ENCODE data around the gene NRGN. TPM values are rescaled to one million over a fixed set of nuclear protein-coding genes. Genes with fewer than 3 reads are reported as not detected.

Gene NRGN
- total and polyA plus RNA-seq, 2 of the 8 experiments (the other 6 are each of a cell fraction or from before 2014, with no cell fraction given) = 0.60 to 1.0 TPM

DNA sequence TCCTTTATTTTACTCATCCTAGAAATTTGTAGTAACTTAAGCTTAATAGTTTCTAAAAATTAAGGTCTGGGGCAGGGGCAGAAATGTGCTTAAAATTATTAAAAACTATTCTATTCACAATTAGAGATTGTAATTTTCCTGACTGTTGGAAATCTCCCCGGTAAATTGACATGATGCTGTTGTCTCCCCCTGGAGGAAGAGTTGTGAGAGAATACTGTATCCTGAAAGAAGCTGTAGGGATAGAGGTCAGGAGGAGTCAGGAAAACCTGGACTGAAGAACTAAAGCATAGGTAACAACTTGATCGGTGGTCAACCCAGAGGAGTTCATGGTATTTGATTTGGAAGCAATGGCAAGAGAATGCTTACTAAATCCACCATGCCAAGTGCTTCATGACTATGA is 38.5 kb downstream of the NRGN start:
- no peak overlapping the region for H2BK12ac ChIP-seq (ENCODE audit: low read depth, low read length)
- no peak overlapping the region for H3K18ac ChIP-seq (ENCODE audit: extremely low read depth, low read length)
- H3K4me3 ChIP-seq (ENCODE audit: extremely low read depth in 1 of 4, insufficient read depth in 2 of 4, low read depth in 3 of 4, low read length in 4 of 4) = no peak overlapping the region
- H3K56ac ChIP-seq (replicated peaks; ENCODE audit: insufficient read length, low read depth, low read length) = no peak overlapping the region
- peaks cover 0 to 43% of the 10 kb centered on the region in 2 experiments; a peak in 2 of 4 replicates for H3K79me2 ChIP-seq (ENCODE audit: control insufficient read depth in 1 of 2, insufficient read depth in 2 of 2, low read length in 2 of 2)
- H3K4me1 ChIP-seq (replicated peaks in 1 of 4; ENCODE audit: control insufficient read depth in 3 of 4, insufficient read depth in 4 of 4, low read length in 3 of 4) = no peaks in the 10 kb centered on the region
- no peak overlapping the region for H3K4me2 ChIP-seq (ENCODE audit: insufficient read depth in 1 of 2, low read depth in 2 of 2, low read length in 2 of 2)
- no peak overlapping the region for H2BK20ac ChIP-seq (ENCODE audit: low read length)
- POLR2A ChIA-PET (ENCODE audit: partially characterized antibody) = interaction anchor here (1.5 to 2.2 kb wide), 3 partner anchors 13 to 20 kb away, joined by 3 to 7 read pairs (median 4); no protein-coding TSS in a partner anchor
- WGBS, 2 experiments (ENCODE audit: extremely low coverage in 1 of 2, insufficient coverage in 1 of 2, insufficient read length in 1 of 2, insufficient replicate concordance in 2 of 2, low coverage in 1 of 2, low lambda C conversion rate in 2 of 2, missing lambda C conversion rate in 1 of 2) = 88% methylated on average over 2 of the region's 2 CpGs; no CpG with 5 or more reads in 1 of the 2 experiments
- H4K5ac ChIP-seq (ENCODE audit: insufficient read length, low read depth, low read length) = no peak overlapping the region
- H2BK120ac ChIP-seq (replicated peaks; ENCODE audit: low read depth, low read length) = no peak overlapping the region
- H3K23ac ChIP-seq (ENCODE audit: insufficient read length) = no peak overlapping the region
- DNase-seq (ENCODE audit: low read depth in 1 of 2, low spot score in 2 of 2) (no peak), FAIRE-seq (peak; percentile 32)
- H2AFZ ChIP-seq (ENCODE audit: low read length) = no peak overlapping the region
- no peaks in the 10 kb centered on the region for H3K27me3 ChIP-seq (replicated peaks in 1 of 4; ENCODE audit: control insufficient read depth in 3 of 4, extremely low read depth in 1 of 4, insufficient read depth in 3 of 4, low read length in 3 of 4)
- peaks cover 0 to 3% of the 10 kb centered on the region in 2 experiments for H4K20me1 ChIP-seq (replicated peaks in 1 of 2; ENCODE audit: control insufficient read depth in 1 of 2, insufficient read depth in 2 of 2, low read length in 2 of 2)
- H3K79me1 ChIP-seq (ENCODE audit: low read depth, low read length) = peaks cover 3% of the 10 kb centered on the region; the same call in 1 of the 2 replicates
- H3K4ac ChIP-seq (replicated peaks; ENCODE audit: insufficient read length, low read depth, low read length) = no peak overlapping the region
- H3K36me3 ChIP-seq (ENCODE audit: control insufficient read depth in 2 of 4, insufficient read depth in 4 of 4, low read length in 3 of 4) = peaks cover 0 to 4% (median 2%) of the 10 kb centered on the region in 4 experiments; a peak in 1 of 8 replicates
- H3K14ac ChIP-seq (ENCODE audit: insufficient read length) = no peak overlapping the region
- H3K9ac ChIP-seq (replicated peaks in 1 of 4; ENCODE audit: extremely low read depth in 1 of 4, low read depth in 3 of 4, low read length in 3 of 4) = no peak overlapping the region
- H2AK5ac ChIP-seq (ENCODE audit: low read depth, low read length) = no peak overlapping the region
- no peak overlapping the region for H2BK5ac ChIP-seq (ENCODE audit: low read depth, low read length)
- no peaks in the 10 kb centered on the region for H3K23me2 ChIP-seq (ENCODE audit: low read depth, low read length)
- no peak overlapping the region for H3K27ac ChIP-seq (ENCODE audit: low read depth, low read length)
- no peaks in the 10 kb centered on the region for H3K9me3 ChIP-seq (ENCODE audit: insufficient read depth in 2 of 2, low read depth in 1 of 2, low read length in 1 of 2)
- no peak overlapping the region for H4K91ac ChIP-seq (replicated peaks; ENCODE audit: insufficient read length, low read length)
- no peak overlapping the region for H4K8ac ChIP-seq (ENCODE audit: extremely low read depth, insufficient read depth, low read length)
- no peak overlapping the region for H2BK15ac ChIP-seq (ENCODE audit: low read length)
- CTCF ChIA-PET (ENCODE audit: partially characterized antibody) = interaction anchor here (0.6 to 5.1 kb wide), 30 partner anchors 9 to 153 kb away, joined by 3 to 53 read pairs (median 4); partner anchors contain the start of genes ESAM, MSANTD2, NRGN and ROBO3
- no peak for TF ChIP-seq POLR2AphosphoS5 (IDR thresholded peaks at IDR 0.05; ENCODE audit: low read depth, low read length)
- no peak for TF ChIP-seq BCL11A (IDR thresholded peaks at IDR 0.05; ENCODE audit: low read depth in 2 of 2, low read length in 2 of 2)
- peak; percentile 29 to 33; a peak in 3 of 4 replicates for TF ChIP-seq RAD21 (IDR thresholded peaks at IDR 0.05 in 1 of 2, conservative IDR thresholded peaks at IDR 0.05 in 1 of 2; ENCODE audit: low read depth in 2 of 2, low read length in 2 of 2)
- no peak for TF ChIP-seq ASH2L (IDR thresholded peaks at IDR 0.05; ENCODE audit: low read length)
